ENCODE data around the gene MARCHF10. TPM values are rescaled to one million over a fixed set of nuclear protein-coding genes. Genes with fewer than 3 reads are reported as not detected.

MARCHF10 gene
- total RNA-seq, 1 experiment from 2014 or later: not detected

GRCh38 chr17:62802561-62803205, 5.4 kb downstream of the MARCHF10 start:
- no peak for TF ChIP-seq EZH2phosphoT487 (IDR thresholded peaks at IDR 0.05; ENCODE audit: borderline replicate concordance, low read length)
- TF ChIP-seq EZH2 (IDR thresholded peaks at IDR 0.05; ENCODE audit: low read length, unreplicated experiment): no peak
- TF ChIP-seq CTCF (conservative IDR thresholded peaks at IDR 0.05; ENCODE audit: low read depth, low read length): no peak
- H3K79me2 ChIP-seq (ENCODE audit: low read length): no peaks in the 10 kb centered on the region
- H3K9me3 ChIP-seq (ENCODE audit: low read length): no peaks in the 10 kb centered on the region
- POLR2A ChIA-PET (ENCODE audit: unreplicated experiment): no interaction called here
- H2AFZ ChIP-seq (ENCODE audit: low read length): no peak overlapping the region
- no peaks in the 10 kb centered on the region for H3F3A ChIP-seq (ENCODE audit: low read length, unreplicated experiment)
- CTCF ChIA-PET: no interaction called here
- no peaks in the 10 kb centered on the region for H3K9me2 ChIP-seq (replicated peaks; ENCODE audit: low read length)
- no peak overlapping the region for H3K4me2 ChIP-seq (ENCODE audit: low read length)
- peaks cover 18% of the 10 kb centered on the region for H3K4me1 ChIP-seq (ENCODE audit: insufficient read depth, low read length)
- H3K4me3 ChIP-seq (ENCODE audit: low read length): no peak overlapping the region
- DNase-seq (no peak), ATAC-seq (no peak)
- H3K9ac ChIP-seq (ENCODE audit: low read length): no peak overlapping the region
- intact Hi-C loops (cut with micrococcal nuclease): no loop called here
- no peaks in the 10 kb centered on the region for H3K27me3 ChIP-seq (ENCODE audit: low read length)
- no TSS peak for BruUV-seq (replicated peaks)
- H3K36me3 ChIP-seq (ENCODE audit: low read depth, low read length): no peaks in the 10 kb centered on the region
- no peak overlapping the region for H3K27ac ChIP-seq (ENCODE audit: low read length)
- H4K20me1 ChIP-seq (ENCODE audit: low read length): no peaks in the 10 kb centered on the region

- H3F3A ChIP-seq (ENCODE audit: low read length, unreplicated experiment): no peaks in the 10 kb centered on the region
- DNase-seq (no peak), ATAC-seq (no peak)
- H4K20me1 ChIP-seq (ENCODE audit: low read length): no peaks in the 10 kb centered on the region
- H3K4me1 ChIP-seq (ENCODE audit: insufficient read depth, low read length): peaks cover 12% of the 10 kb centered on the region
- H2AFZ ChIP-seq (ENCODE audit: low read length): no peak overlapping the region
- no peak overlapping the region for H3K4me2 ChIP-seq (ENCODE audit: low read length)
- no peaks in the 10 kb centered on the region for H3K9me2 ChIP-seq (replicated peaks; ENCODE audit: low read length)
- no peak overlapping the region for H3K4me3 ChIP-seq (ENCODE audit: low read length)
- CTCF ChIA-PET: no interaction called here
- H3K27me3 ChIP-seq (ENCODE audit: low read length): no peaks in the 10 kb centered on the region
- no TSS peak for BruUV-seq (replicated peaks)
- no peak overlapping the region for H3K27ac ChIP-seq (ENCODE audit: low read length)
- H3K79me2 ChIP-seq (ENCODE audit: low read length): no peaks in the 10 kb centered on the region
- no peak for TF ChIP-seq EZH2 (IDR thresholded peaks at IDR 0.05; ENCODE audit: low read length, unreplicated experiment)
- TF ChIP-seq EZH2phosphoT487 (IDR thresholded peaks at IDR 0.05; ENCODE audit: borderline replicate concordance, low read length): no peak
- no peak for TF ChIP-seq CTCF (conservative IDR thresholded peaks at IDR 0.05; ENCODE audit: low read depth, low read length)
- intact Hi-C loops (cut with micrococcal nuclease): no loop called here
- H3K36me3 ChIP-seq (ENCODE audit: low read depth, low read length): no peaks in the 10 kb centered on the region
- POLR2A ChIA-PET (ENCODE audit: unreplicated experiment): no interaction called here
- no peaks in the 10 kb centered on the region for H3K9me3 ChIP-seq (ENCODE audit: low read length)
- H3K9ac ChIP-seq (ENCODE audit: low read length): no peak overlapping the region
Measured at GRCh38 chr17:62801553-62802114, 6.5 kb downstream of the MARCHF10 start.

GRCh38 chr17:62800585-62800984, 7.5 kb downstream of the MARCHF10 start:
- TF ChIP-seq EZH2phosphoT487 (IDR thresholded peaks at IDR 0.05; ENCODE audit: borderline replicate concordance, low read length): no peak
- TF ChIP-seq EZH2 (IDR thresholded peaks at IDR 0.05; ENCODE audit: low read length, unreplicated experiment): no peak
- no peak for TF ChIP-seq CTCF (conservative IDR thresholded peaks at IDR 0.05; ENCODE audit: low read depth, low read length)
- DNase-seq (peak; percentile 96), ATAC-seq (peak; percentile 99)
- POLR2A ChIA-PET (ENCODE audit: unreplicated experiment): no interaction called here
- Histone ChIP-seq H2AFZ (ENCODE audit: low read length) (peak overlapping the region; percentile 75), H3K9me2 (replicated peaks; ENCODE audit: low read length) (no peaks in the 10 kb centered on the region), H3K27ac (ENCODE audit: low read length) (peak overlapping the region; percentile 39), H3K9ac (ENCODE audit: low read length) (peak overlapping the region; percentile 39), H3K36me3 (ENCODE audit: low read depth, low read length) (no peaks in the 10 kb centered on the region), H3K27me3 (ENCODE audit: low read length) (no peaks in the 10 kb centered on the region), H3F3A (ENCODE audit: low read length, unreplicated experiment) (no peaks in the 10 kb centered on the region), H3K9me3 (ENCODE audit: low read length) (no peaks in the 10 kb centered on the region), H3K4me3 (ENCODE audit: low read length) (peak overlapping the region; percentile 56), H3K4me2 (ENCODE audit: low read length) (peak overlapping the region; percentile 75), H3K79me2 (ENCODE audit: low read length) (no peaks in the 10 kb centered on the region), H3K4me1 (ENCODE audit: insufficient read depth, low read length) (peaks cover 12% of the 10 kb centered on the region), H4K20me1 (ENCODE audit: low read length) (no peaks in the 10 kb centered on the region)
- no TSS peak for BruUV-seq (replicated peaks)
- CTCF ChIA-PET: no interaction called here
- intact Hi-C loops (cut with micrococcal nuclease): no loop called here

Measured in PC-3 (cell line).